KOPT-K1 (cell line): ENCODE data around the gene RTKN2.
A peak's percentile ranks its signal among the peaks of the same experiment; 100 is the strongest.

Source experiments
- H3K27ac ChIP-seq: fragments of 200-600 bp; sonication (generic); 2 replicates; pipeline ENCODE4 v1.5.1; 2016; ENCODE audit warnings: antibody characterized with exemption, mild to moderate bottlenecking, low read depth, low read length; ENCODE audit not compliant: poor library complexity, severe bottlenecking
- H3K36me3 ChIP-seq: fragments of 200-600 bp; sonication (generic); 2 replicates; pipeline ENCODE4 v1.5.1; 2017; ENCODE audit warnings: antibody characterized with exemption, mild to moderate bottlenecking, low read length, moderate library complexity; ENCODE audit not compliant: insufficient read depth
- H3K9me3 ChIP-seq: fragments of 200-600 bp; sonication (generic); 2 replicates; pipeline ENCODE4 v1.5.1; 2017; ENCODE audit warnings: antibody characterized with exemption, low read length, mild to moderate bottlenecking; ENCODE audit not compliant: insufficient read depth, poor library complexity, severe bottlenecking

The RTKN2 gene

DNA sequence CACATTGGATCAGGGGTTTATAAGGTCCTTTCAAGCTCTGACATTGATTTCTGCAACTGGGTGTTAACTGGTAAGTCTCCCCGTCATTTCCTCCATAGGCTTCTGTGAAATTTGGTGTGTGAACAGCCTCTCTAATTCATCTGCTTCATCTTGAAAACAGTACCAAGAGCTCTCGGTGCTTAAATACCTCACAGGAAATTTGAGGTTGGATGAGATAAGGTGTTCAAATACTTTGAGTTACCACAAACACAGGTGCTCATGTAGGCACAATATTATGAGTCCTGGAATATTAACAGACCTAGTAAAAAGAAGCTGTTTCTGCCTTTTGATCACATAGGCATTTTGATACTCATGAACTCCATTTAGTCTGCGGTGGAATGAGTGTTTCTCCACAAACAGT, 85.2 kb downstream of the RTKN2 start:
- peaks cover 10% of the 10 kb centered on the region for H3K9me3 ChIP-seq
- H3K27ac ChIP-seq = peak overlapping the region; percentile 94
- no peaks in the 10 kb centered on the region; the same call in 1 of the 2 replicates for H3K36me3 ChIP-seq

DNA sequence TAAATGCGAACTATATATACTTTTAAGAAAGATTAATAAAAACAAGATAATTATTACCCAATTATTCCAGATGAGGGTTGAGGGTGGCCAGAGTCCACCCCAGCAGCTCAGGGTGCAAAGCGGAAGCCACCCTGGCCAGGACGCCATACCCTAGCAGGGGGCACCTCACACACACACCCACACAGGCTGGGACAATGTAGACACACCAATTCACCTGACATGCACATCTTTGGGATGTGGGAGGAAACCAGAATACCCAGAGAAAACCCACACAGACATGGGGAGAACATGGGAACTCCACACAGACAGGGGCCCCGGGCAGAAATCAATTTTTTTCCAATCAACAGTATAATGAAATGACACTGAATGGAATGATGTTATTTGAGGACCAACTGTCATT, 86.0 kb downstream of the RTKN2 start:
- no peaks in the 10 kb centered on the region; the same call in 1 of the 2 replicates for H3K36me3 ChIP-seq
- H3K9me3 ChIP-seq = peaks cover 10% of the 10 kb centered on the region
- peak overlapping the region; percentile 94 for H3K27ac ChIP-seq

DNA sequence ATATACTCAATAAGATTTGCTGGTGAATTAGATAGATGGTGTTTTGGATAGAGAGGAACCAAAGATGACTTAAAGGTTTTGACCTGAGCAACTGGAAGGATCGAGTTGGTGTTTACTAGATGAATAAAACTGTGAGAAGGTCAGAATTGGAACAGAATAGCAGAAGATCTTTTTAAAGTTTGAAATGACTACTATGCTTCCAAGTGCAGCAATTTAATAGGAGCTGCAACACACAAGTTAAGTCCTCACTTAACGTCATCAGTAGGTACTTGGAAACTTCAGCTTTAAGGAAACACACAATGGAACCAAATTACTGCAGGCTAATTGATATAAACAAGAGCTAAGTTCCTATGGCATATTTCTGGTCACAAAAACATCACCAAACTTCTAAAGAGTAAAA, 86.5 kb downstream of the RTKN2 start:
- peaks cover 10% of the 10 kb centered on the region for H3K9me3 ChIP-seq
- H3K27ac ChIP-seq = peak overlapping the region; percentile 94
- no peaks in the 10 kb centered on the region; the same call in 1 of the 2 replicates for H3K36me3 ChIP-seq

DNA sequence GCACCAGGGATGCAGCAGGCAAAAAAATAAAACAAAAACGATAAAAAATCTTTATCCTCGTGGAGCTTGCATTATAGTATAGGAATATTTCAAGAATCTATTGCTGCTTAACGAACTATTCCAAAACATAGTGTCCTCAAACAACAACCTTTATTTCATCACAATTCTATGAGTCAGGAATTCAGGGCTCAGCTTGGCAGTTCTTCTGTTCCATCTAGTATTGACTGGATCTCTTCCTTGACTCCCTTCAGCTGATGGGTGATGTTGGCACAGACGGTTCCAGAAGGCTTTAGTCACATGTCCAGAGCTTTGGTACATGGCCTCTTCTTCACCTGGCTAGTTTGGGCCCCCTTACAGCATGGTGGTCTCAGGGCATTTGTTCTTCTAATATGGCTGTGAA, 88.0 kb downstream of the RTKN2 start:
- peak overlapping the region; percentile 94 for H3K27ac ChIP-seq
- peaks cover 10% of the 10 kb centered on the region for H3K9me3 ChIP-seq
- no peaks in the 10 kb centered on the region; the same call in 1 of the 2 replicates for H3K36me3 ChIP-seq

DNA sequence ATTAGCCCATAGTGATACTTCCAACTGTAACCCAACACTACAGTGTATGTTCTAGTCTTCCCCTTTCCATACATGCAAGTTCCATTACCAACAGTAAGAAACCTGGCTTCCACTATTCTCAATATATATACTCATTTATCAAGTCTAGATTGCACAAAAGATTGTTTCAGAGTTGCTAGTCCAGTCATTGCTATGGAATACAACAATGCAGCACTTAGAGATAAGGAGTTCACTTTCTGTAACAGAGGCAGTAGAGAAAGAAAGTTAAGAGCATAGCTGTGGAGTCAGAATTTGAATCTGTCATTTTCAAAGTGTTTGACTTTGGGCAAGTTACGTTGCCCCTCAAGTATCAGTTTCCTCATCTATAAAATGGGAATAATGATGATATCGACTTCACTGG, 90.1 kb downstream of the RTKN2 start:
- Histone ChIP-seq H3K36me3 (no peaks in the 10 kb centered on the region; the same call in 1 of the 2 replicates), H3K9me3 (peaks cover 10% of the 10 kb centered on the region), H3K27ac (no peak overlapping the region)

DNA sequence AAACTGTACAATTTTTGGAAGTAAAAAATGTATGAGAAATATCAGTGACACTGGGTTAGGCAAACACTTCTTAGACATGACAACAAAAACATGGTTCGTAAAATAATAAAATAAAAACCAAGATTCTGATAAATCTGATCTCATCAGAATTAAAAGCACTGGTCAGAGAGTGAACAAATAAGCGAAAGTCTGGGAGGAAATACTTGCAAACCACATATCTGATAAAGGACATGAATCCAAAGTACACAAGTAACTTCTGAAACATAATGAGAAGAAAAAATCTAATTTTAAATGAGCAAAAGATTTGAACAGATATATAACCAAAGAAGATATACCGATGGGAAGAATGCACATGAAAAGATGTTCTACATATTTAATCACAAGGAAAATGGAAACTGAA, 91.5 kb downstream of the RTKN2 start:
- Histone ChIP-seq H3K36me3 (no peaks in the 10 kb centered on the region; the same call in 1 of the 2 replicates), H3K27ac (no peak overlapping the region), H3K9me3 (peaks cover 20% of the 10 kb centered on the region)

DNA sequence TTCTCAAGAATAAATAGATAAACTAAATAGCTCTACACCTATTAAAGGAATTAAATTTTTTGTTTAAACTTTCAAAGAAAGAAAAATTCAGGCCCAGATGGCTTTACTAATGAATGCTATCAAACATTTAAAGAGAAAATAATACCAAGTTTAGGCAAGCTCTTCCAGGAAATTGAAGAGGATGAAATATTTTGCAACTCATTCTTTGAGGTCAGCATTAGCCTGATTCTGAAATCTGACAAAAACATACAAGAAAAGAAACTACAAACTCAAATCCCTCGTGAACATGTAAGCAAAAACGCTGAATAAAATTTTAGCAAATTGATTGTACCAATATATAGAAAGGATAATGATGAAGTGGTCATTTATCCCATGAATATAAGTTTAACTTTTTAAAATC, 93.4 kb downstream of the RTKN2 start:
- Histone ChIP-seq H3K27ac (no peak overlapping the region), H3K36me3 (no peaks in the 10 kb centered on the region), H3K9me3 (peaks cover 22% of the 10 kb centered on the region)

DNA sequence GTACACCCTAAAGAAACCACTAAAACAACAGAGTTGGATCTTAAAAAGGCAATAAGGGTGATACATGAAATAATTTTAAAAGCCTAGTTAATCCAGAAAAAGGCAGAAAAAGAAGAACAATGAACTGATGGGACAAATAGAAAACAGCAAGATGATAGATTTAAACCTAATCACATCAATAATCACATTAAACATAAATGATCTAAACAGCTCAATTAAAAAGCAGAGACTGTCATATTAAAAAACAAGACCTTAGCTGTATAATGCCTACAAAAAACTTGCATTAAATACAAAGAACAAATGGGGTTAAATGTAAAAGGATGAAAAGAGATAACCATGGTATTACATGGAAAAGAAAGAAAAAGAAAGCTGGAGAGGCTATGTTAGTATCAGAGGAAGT, 96.2 kb downstream of the RTKN2 start:
- Histone ChIP-seq H3K9me3 (peaks cover 22% of the 10 kb centered on the region), H3K27ac (no peak overlapping the region), H3K36me3 (no peaks in the 10 kb centered on the region)

DNA sequence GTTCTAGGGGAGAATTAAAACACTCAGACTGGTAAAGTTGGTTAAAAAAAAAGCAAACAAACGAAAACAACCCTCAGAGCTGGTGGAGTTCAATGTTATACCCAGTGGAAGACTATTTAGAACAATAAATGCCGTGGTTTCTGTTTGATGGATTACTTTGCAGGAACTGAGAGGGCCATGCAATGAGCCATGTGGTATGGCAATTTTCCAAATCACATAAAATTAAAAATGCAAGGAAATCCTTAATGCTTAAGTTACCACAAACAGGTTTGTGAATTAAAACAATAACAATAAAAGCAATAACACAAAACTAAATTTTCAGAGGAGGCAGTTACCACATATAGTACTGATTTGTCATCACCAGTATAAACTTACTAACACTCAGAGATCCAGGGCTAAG, 96.9 kb downstream of the RTKN2 start:
- peaks cover 22% of the 10 kb centered on the region for H3K9me3 ChIP-seq
- no peaks in the 10 kb centered on the region for H3K36me3 ChIP-seq
- H3K27ac ChIP-seq = no peak overlapping the region

DNA sequence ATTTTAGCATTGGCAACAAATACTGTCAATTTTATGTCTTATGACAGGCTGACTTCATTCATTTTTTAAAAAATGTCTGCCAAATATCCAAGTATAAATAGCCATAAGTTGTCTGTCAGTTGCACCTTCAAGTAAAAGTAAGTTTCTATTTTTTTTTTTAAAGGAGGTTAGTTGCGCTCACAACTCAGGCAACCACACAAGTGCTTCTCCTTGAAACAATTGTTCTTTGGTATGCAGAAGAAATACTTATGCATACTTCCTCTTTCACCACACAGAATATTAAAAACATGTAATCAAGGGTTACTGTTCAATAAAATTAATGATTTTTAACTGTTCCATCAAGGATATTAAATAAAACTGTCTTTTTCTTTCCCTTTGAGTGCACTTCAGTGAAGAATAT, 97.9 kb downstream of the RTKN2 start:
- no peaks in the 10 kb centered on the region for H3K36me3 ChIP-seq
- peaks cover 22% of the 10 kb centered on the region for H3K9me3 ChIP-seq
- H3K27ac ChIP-seq = no peak overlapping the region

DNA sequence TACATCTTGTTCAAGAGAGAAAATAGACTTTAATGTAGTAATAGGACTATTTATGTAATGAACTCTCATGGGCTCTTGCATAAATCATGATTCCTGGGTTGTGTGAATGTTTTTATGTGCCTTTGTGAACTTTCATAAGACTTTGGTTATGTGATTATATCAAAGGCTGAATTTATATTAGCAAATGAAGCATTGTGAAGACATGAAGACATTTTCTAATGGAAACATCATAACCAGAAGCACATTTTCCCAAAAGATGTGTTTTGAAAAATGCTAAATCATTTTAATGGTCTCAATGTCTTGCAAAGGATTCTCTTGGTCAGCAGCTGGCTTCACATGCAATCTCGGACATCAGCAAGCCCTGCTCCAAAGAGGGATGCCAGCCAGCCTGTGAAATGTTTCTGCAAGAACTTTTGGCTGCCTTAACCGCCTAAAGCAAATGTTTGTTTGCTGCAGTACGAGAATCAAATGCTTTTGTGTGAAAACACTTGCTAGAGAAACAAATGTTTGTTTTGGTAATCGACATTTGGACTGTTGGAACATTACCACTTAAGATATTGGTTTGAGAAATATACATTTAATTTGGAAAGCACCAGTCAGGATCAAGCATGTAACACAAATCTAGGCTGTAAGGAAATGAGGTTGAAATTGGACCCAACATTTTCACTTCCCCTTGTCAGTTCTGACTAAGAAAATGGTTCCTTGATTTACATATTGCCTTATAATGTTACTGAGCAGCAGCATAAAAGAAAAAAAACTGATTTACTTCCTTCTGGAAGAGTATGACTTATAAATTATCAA, 102.1 kb downstream of the RTKN2 start:
- H3K9me3 ChIP-seq = peaks cover 6% of the 10 kb centered on the region
- no peaks in the 10 kb centered on the region for H3K36me3 ChIP-seq
- H3K27ac ChIP-seq = no peak overlapping the region

DNA sequence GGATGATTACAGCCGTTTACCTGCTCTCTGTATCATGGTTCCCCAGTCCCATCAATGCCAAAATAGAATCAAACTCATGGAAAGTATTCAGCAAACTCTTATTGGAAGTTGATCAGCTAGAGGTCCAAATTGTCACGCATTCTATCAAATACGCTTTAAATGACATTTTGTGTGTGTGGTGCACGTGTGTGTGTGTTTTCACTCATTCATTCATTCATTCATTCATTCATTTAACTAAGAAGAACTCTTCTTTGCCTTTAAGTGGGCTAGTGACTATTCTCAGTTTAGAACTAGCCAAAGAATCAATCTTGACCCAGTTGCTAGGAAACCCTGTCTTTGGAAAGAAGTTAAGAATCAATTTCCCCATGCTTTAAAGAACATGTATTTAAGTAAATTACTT, 102.8 kb downstream of the RTKN2 start:
- Histone ChIP-seq H3K36me3 (no peaks in the 10 kb centered on the region), H3K9me3 (no peaks in the 10 kb centered on the region), H3K27ac (no peak overlapping the region)

DNA sequence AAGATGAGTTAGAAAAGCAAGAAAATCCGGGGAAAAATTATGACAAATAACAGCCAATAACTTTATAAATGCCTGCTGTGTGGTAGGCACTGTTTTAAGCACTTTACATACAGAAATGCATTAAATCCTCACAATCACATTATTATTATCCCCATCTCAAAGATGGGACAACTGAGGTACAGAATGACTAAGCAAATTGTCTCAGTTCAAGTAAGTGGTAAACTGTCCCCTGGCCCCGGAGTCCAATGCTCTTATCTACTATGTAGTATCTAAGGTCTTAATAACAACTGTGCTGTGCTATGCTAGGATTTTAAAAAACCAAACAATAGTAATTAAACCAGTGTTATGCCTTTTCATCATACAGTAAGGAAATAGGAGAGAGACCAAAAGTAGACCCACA, 105.6 kb downstream of the RTKN2 start:
- Histone ChIP-seq H3K9me3 (no peaks in the 10 kb centered on the region), H3K27ac (no peak overlapping the region), H3K36me3 (no peaks in the 10 kb centered on the region)

DNA sequence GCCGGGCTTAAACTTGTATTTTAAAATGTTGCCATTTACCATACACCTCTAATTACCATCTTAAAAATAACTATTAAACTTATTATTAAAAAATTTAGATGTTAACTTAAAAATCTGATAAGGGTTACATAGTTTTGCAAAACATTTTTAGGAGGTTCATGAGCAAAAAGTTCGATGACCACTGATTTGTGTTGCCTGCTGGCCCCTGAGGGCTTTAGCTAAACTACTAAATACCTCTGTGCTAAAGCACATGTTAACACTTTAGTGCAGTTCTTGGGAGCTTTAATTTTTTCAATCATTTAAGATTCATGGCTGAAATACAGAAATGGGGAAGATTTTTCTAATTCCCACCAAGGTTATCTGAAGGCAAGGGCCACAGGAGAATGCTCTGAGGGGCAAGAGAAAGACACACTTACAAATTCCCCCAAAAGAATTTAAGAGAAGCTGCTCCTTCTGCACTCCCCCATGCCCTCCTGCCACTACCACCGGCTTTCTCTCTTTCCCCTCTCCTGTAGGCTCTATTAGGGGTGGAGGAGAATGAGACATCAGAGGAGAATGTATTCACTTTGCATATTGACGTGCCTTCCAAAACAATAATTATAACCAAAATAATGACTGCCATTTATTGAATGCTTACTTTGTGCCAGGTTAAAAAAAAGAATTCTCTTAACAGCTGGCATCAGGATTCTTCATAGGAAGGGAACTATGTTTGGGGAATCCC, 106.2 kb downstream of the RTKN2 start:
- no peaks in the 10 kb centered on the region for H3K36me3 ChIP-seq
- H3K9me3 ChIP-seq = no peaks in the 10 kb centered on the region
- no peak overlapping the region for H3K27ac ChIP-seq

DNA sequence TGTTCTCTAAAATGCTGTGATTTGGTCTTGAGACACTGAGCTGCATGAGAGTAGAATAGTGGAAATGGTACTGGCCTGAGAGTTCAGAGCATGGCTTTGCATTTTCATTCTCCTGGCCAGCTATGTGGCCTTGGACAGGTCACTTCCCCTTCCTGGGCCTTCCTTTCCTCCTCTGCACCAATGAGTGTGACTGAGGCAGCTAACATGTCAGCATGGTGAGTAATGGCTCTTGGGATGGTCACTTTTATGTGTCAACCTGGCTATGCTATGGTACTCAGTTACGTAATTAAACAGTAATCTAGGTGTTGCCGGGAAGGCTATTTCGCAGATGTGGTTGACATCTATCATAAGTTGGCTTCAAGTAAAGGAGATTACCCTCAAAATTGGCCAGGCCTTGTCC, 109.3 kb downstream of the RTKN2 start:
- H3K27ac ChIP-seq = no peak overlapping the region
- no peaks in the 10 kb centered on the region for H3K36me3 ChIP-seq
- no peaks in the 10 kb centered on the region for H3K9me3 ChIP-seq

DNA sequence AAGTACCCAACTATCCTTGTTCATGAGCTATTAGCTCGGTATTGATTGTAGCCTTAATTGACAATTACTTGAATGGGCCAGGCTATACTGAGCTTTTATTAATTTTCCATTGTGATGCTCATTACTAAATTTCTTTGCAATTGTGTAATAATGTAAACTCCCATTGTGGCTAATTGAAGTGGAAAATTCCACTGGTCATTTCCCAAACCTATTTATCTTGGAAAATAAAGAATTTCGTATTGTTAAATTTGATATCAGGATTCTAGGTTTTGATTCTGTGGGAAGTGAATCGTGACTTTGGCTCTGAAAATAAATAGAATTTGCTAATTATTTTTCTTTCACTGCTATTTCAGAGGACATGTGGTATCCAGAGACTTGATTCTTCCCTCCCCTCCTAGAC, 111.0 kb downstream of the RTKN2 start:
- no peaks in the 10 kb centered on the region for H3K36me3 ChIP-seq
- H3K27ac ChIP-seq = no peak overlapping the region
- H3K9me3 ChIP-seq = peaks cover under 1% of the 10 kb centered on the region
